GM18526 (cell line): ENCODE data around the gene SLC16A7.

ENCODE experiments used
- POLR2A ChIP-seq: IDR thresholded peaks from 3 replicates; pipeline ENCODE4 v1.6.1; 2011; ENCODE audit not compliant: insufficient read length; ENCODE audit errors: extremely low read depth

Gene SLC16A7

GRCh38 chr12:59735231-59735630, 139.4 kb downstream of the SLC16A7 start:
- no peak for TF ChIP-seq POLR2A

- TF ChIP-seq POLR2A, result no peak
These were observed 140.5 kb downstream of the SLC16A7 start for GRCh38 chr12:59736359-59736758.

GRCh38 chr12:59736786-59737185, 141.0 kb downstream of the SLC16A7 start:
- TF ChIP-seq POLR2A, result no peak

- no peak for TF ChIP-seq POLR2A
These were observed 142.1 kb downstream of the SLC16A7 start for GRCh38 chr12:59737725-59738463.

GRCh38 chr12:59742841-59743240, 147.0 kb downstream of the SLC16A7 start:
- no peak for TF ChIP-seq POLR2A

GRCh38 chr12:59744564-59744963, 148.7 kb downstream of the SLC16A7 start:
- no peak for TF ChIP-seq POLR2A

GRCh38 chr12:59761542-59761941, 165.7 kb downstream of the SLC16A7 start:
- no peak for TF ChIP-seq POLR2A

GRCh38 chr12:59763835-59764234, 168.0 kb downstream of the SLC16A7 start:
- no peak for TF ChIP-seq POLR2A

GRCh38 chr12:59768031-59768430, 172.2 kb downstream of the SLC16A7 start:
- TF ChIP-seq POLR2A, result no peak

GRCh38 chr12:59780605-59781135, 184.8 kb downstream of the SLC16A7 start:
- no peak for TF ChIP-seq POLR2A

GRCh38 chr12:59787610-59788009, 191.8 kb downstream of the SLC16A7 start:
- no peak for TF ChIP-seq POLR2A

- TF ChIP-seq POLR2A, result no peak
These were observed 196.8 kb downstream of the SLC16A7 start for GRCh38 chr12:59792647-59793046.

- no peak for TF ChIP-seq POLR2A
These were observed 207.9 kb downstream of the SLC16A7 start for GRCh38 chr12:59803735-59804134.

- TF ChIP-seq POLR2A, result no peak
These were observed 212.6 kb downstream of the SLC16A7 start for GRCh38 chr12:59808317-59808910.

- no peak for TF ChIP-seq POLR2A
These were observed 216.2 kb downstream of the SLC16A7 start for GRCh38 chr12:59811991-59812390.

GRCh38 chr12:59812716-59813115, 216.9 kb downstream of the SLC16A7 start:
- TF ChIP-seq POLR2A, result no peak

- TF ChIP-seq POLR2A, result no peak
These were observed 224.8 kb downstream of the SLC16A7 start for GRCh38 chr12:59820594-59821011.

GRCh38 chr12:59823567-59823966, 227.7 kb downstream of the SLC16A7 start:
- no peak for TF ChIP-seq POLR2A
